SK-N-MC (cell line): ENCODE results near the gene NKAIN2.

Experiments
- EZH2 ChIP-seq: fragments of 200-600 bp; sonication (generic); IDR thresholded peaks from one replicate; pipeline ENCODE4 v1.6.1; 2017; ENCODE audit warnings: antibody characterized with exemption
- FOXP2 ChIP-seq: optimal IDR thresholded peaks from 2 replicates; pipeline ENCODE3; 2011; ENCODE audit warnings: mild to moderate bottlenecking, moderate library complexity; ENCODE audit not compliant: insufficient read depth; ENCODE audit errors: extremely low read length, control extremely low read depth
- POLR2AphosphoS5 ChIP-seq: IDR thresholded peaks from 2 replicates; pipeline ENCODE4 v1.6.1; 2012; ENCODE audit warnings: mild to moderate bottlenecking, low read depth, low read length, borderline replicate concordance

- no peak for TF ChIP-seq POLR2AphosphoS5
- no peak for TF ChIP-seq EZH2
- no peak for TF ChIP-seq FOXP2
Measured at GRCh38 chr6:124490122-124490521, 686.5 kb downstream of the NKAIN2 start.
